GM19467 (cell line): ENCODE measurements around the gene R3HCC1L.

Experiments used
- ATAC-seq: cut with Tn5 transposase; IDR thresholded peaks from one replicate; pipeline ENCODE4 v1.9.1; 2021; ENCODE audit warnings: mild to moderate bottlenecking, moderate library complexity; ENCODE audit not compliant: unreplicated experiment

R3HCC1L gene

GRCh38 chr10:98257198-98257597, 122.7 kb downstream of the R3HCC1L start:
- ATAC-seq: no peak

DNA sequence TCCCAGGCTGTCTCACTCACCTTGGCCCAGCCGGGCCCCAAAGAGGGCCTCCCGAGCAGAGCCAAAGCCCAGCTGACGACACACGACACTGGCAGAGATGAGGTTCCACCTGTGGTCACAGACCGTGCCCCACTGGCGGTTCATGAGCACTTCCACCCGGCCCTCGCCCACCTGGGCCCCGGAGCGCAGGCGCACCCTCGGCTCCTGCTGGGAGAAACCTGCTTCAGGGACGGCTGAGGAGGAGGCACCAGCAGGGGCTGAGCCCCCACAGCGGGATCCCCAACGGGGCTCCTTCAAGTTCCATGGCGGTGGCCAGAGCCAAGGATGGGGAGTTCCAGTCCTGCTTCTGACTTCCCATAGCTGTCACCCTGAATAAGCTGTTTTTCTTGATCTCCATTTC, 123.5 kb downstream of the R3HCC1L start:
- no peak for ATAC-seq

GRCh38 chr10:98258683-98259454, 124.4 kb downstream of the R3HCC1L start:
- no peak for ATAC-seq

- ATAC-seq: no peak
Observed at GRCh38 chr10:98259606-98260315, 125.3 kb downstream of the R3HCC1L start.

- no peak for ATAC-seq
Observed at GRCh38 chr10:98260350-98260749, 125.9 kb downstream of the R3HCC1L start.

DNA sequence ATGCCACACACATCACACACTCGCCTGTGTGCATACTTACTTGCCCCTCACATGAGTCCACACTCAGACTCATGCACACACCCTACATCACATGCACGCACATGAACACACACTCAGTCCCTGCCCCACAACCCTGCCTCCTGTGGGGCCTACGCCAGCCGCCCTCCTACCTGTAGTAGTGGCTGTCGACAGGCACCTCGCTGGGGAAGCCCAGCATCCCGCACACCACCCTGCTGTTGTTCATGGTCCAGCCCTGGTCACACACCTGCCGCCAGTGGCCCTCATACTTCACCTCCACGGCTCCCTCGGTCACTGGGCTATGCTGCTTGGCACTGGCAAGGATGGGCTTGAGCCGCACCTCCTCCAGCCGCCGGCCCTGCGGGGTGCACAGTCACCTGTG, 126.3 kb downstream of the R3HCC1L start:
- no peak for ATAC-seq

- ATAC-seq: no peak
Observed at GRCh38 chr10:98261436-98262277, 127.2 kb downstream of the R3HCC1L start.

GRCh38 chr10:98262571-98262970, 128.1 kb downstream of the R3HCC1L start:
- no peak for ATAC-seq

DNA sequence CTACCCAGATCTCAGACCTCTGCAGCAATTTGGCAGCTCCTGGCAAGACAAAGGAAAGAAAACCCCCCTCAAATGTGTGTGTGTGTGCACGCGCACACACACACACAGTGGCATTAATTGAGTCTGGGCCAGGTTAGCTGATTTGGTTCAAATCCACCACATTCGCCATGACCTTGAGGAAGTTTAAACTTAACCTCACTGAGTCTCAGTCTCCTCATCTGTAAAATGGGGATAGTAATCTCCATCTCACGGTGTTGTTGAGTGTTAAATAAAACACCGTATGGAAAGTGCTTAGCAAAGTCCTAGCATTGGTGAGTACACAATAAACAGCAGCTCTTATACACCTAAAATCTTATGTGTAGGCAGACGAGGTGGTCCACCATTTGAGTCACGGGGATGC, 128.6 kb downstream of the R3HCC1L start:
- no peak for ATAC-seq

GRCh38 chr10:98264378-98265065, 130.1 kb downstream of the R3HCC1L start:
- ATAC-seq: no peak

GRCh38 chr10:98265403-98266378, 131.2 kb downstream of the R3HCC1L start:
- no peak for ATAC-seq

GRCh38 chr10:98266647-98267046, 132.2 kb downstream of the R3HCC1L start:
- ATAC-seq: no peak

GRCh38 chr10:98267069-98267893, 132.8 kb downstream of the R3HCC1L start:
- ATAC-seq: no peak

GRCh38 chr10:98267894-98268693, 133.6 kb downstream of the R3HCC1L start, which contains the start of gene LOXL4:
LOXL4 (minus strand) TSS chr10:98268194; CDS start chr10:98263019, 5,175 bp downstream.
- ATAC-seq: no peak

- no peak for ATAC-seq
Observed at GRCh38 chr10:98268694-98269431, 134.4 kb downstream of the R3HCC1L start.

- ATAC-seq: no peak
Observed at GRCh38 chr10:98269435-98269912, 135.0 kb downstream of the R3HCC1L start.
